Measurements from ENCODE around the gene PHETA1.

DNA sequence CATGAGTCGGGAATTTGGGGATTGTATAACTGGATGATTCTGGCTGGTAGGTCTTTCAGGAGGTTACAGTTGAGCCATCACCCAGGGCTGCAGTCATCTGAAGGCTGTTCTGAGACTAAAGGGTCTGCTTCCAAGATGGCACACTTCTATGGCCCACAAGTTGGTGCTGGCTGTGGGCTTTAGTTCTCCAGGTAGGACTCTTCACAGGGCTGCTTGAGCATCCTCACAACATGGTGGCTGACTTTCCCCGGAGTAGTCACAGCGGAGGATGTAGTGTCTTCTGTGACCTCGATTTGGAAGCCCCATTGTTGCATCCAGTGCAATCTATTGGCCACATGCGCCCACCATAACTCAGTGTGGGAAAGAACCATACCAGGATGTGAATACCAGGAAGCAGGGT is 14.4 kb downstream of the PHETA1 start:
- TF ChIP-seq EZH2 (IDR thresholded peaks at IDR 0.05; ENCODE audit: borderline replicate concordance, insufficient read depth, low read depth, low read length, poor library complexity, severe bottlenecking) = no peak
- TF ChIP-seq, protein P1, sequence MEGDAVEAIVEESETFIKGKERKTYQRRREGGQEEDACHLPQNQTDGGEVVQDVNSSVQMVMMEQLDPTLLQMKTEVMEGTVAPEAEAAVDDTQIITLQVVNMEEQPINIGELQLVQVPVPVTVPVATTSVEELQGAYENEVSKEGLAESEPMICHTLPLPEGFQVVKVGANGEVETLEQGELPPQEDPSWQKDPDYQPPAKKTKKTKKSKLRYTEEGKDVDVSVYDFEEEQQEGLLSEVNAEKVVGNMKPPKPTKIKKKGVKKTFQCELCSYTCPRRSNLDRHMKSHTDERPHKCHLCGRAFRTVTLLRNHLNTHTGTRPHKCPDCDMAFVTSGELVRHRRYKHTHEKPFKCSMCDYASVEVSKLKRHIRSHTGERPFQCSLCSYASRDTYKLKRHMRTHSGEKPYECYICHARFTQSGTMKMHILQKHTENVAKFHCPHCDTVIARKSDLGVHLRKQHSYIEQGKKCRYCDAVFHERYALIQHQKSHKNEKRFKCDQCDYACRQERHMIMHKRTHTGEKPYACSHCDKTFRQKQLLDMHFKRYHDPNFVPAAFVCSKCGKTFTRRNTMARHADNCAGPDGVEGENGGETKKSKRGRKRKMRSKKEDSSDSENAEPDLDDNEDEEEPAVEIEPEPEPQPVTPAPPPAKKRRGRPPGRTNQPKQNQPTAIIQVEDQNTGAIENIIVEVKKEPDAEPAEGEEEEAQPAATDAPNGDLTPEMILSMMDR (IDR thresholded peaks at IDR 0.05) = no peak
